K562 (cell line): ENCODE data around the gene SLC2A4RG. TPM values are rescaled to one million over a fixed set of nuclear protein-coding genes. Genes with fewer than 3 reads are reported as not detected.

Source experiments
- ARID1B ChIP-seq: fragments of 450-650 bp; IDR thresholded peaks from 2 replicates; pipeline ENCODE4 v1.6.1; 2016; ENCODE audit warnings: antibody characterized with exemption, mild to moderate bottlenecking, inconsistent platforms
- BRD4 ChIP-seq: fragments of 200-600 bp; sonication (generic); IDR thresholded peaks from 2 replicates; pipeline ENCODE4 v1.6.1; 2017; ENCODE audit warnings: inconsistent platforms
- CTCFL ChIP-seq: IDR thresholded peaks from 2 replicates; pipeline ENCODE4 v1.6.1; 2011; ENCODE audit warnings: borderline replicate concordance, low read depth, mild to moderate bottlenecking, moderate library complexity, low read length; ENCODE audit not compliant: insufficient read depth, poor library complexity, severe bottlenecking
- FOXM1 ChIP-seq, 2 experiments: fragments of 450-650 bp in 1 of 2; sonication (generic) in 1 of 2; formaldehyde crosslinking in 1 of 2; IDR thresholded peaks; 2 replicates each; pipeline versions ENCODE4 v1.6.1 to v1.9.0; 2017 to 2022; ENCODE audit warnings: low read depth in 2 of 2, mild to moderate bottlenecking in 2 of 2, missing genetic modification reagents in 1 of 2, moderate library complexity in 1 of 2
- HNRNPK ChIP-seq: fragments of 200-400 bp; formaldehyde crosslinking; IDR thresholded peaks from one replicate; pipeline ENCODE4 v1.6.1; 2018; ENCODE audit warnings: mild to moderate bottlenecking, low read depth, low read length; ENCODE audit not compliant: poor library complexity, severe bottlenecking
- KAT8 ChIP-seq: fragments of 450-650 bp; IDR thresholded peaks from 2 replicates; pipeline ENCODE4 v1.6.1; 2016; ENCODE audit warnings: low read depth, mild to moderate bottlenecking
- MCM3 ChIP-seq: fragments of 450-650 bp; IDR thresholded peaks from 2 replicates; pipeline ENCODE4 v1.6.1; 2016
- POLR2AphosphoS2 ChIP-seq: IDR thresholded peaks from 2 replicates; pipeline ENCODE4 v1.6.1; 2012; ENCODE audit warnings: low read length, improper control_type of control experiment
- RB1 ChIP-seq: fragments of 450-650 bp; IDR thresholded peaks from 2 replicates; pipeline ENCODE4 v1.6.1; 2017; ENCODE audit warnings: low read depth, mild to moderate bottlenecking
- RBBP5 ChIP-seq: fragments of 200-600 bp; sonication (generic); IDR thresholded peaks from 2 replicates; pipeline ENCODE4 v1.6.1; 2012; ENCODE audit warnings: borderline replicate concordance, mild to moderate bottlenecking, low read length, control low read depth, inconsistent platforms; ENCODE audit not compliant: insufficient read depth, poor library complexity, severe bottlenecking
- SAP30 ChIP-seq: fragments of 200-600 bp; sonication (generic); IDR thresholded peaks from 2 replicates; pipeline ENCODE4 v1.6.1; 2012; ENCODE audit warnings: borderline replicate concordance, low read depth, mild to moderate bottlenecking, moderate library complexity, low read length, control low read depth, inconsistent platforms; ENCODE audit not compliant: insufficient read depth, poor library complexity, severe bottlenecking
- SIX5 ChIP-seq, 2 experiments: IDR thresholded peaks; 2 replicates each; pipeline ENCODE4 v1.6.1; 2011; ENCODE audit warnings: low read length in 2 of 2, borderline replicate concordance in 1 of 2, low read depth in 1 of 2, mild to moderate bottlenecking in 1 of 2, moderate library complexity in 1 of 2; ENCODE audit not compliant: insufficient read depth in 1 of 2
- STAT6 ChIP-seq: sonication (generic); formaldehyde crosslinking; IDR thresholded peaks from 2 replicates; pipeline ENCODE4 v1.8.1; 2023; ENCODE audit warnings: mild to moderate bottlenecking, missing genetic modification reagents
- TRIM28 ChIP-seq: fragments of 450-650 bp; IDR thresholded peaks from 2 replicates; pipeline ENCODE4 v1.6.1; 2017
- TSHZ1 ChIP-seq: fragments of 250-450 bp; sonication (Bioruptor Pico); IDR thresholded peaks from 2 replicates; pipeline ENCODE4 v1.4.0; 2020; ENCODE audit warnings: mild to moderate bottlenecking, moderate library complexity
- ZNF165 ChIP-seq: fragments of 250-450 bp; sonication (Bioruptor Pico); IDR thresholded peaks from 2 replicates; pipeline ENCODE4 v1.4.0; 2020; ENCODE audit warnings: borderline replicate concordance
- ZNF589 ChIP-seq: fragments of 200-800 bp; sonication (Bioruptor generic); IDR thresholded peaks from 2 replicates; pipeline ENCODE4 v1.6.1; 2016; ENCODE audit warnings: low read depth, missing genetic modification characterization, missing compliant biosample characterization
- polyA plus RNA-seq, 8 experiments: library from polyadenylated mRNA; depleted of rRNA in 4 of 8; stranded (reverse) in 5 of 8; unstranded in 3 of 8; fragments of >200 nt; fragmentation: Nextera tagmentation in 2 of 8; fragmentation: Illumina TruSeq in 1 of 8; extraction: Ambion mirVana in 2 of 8; extraction: Trizol in 1 of 8; gene quantifications; 2 replicates each; pipeline versions ENCODE4 v1.2.1 to v1.2.3, GENCODE V29; 2011 to 2014; ENCODE audit warnings: inconsistent platforms in 1 of 8, missing spikeins in 1 of 8
- total RNA-seq, 7 experiments: library from RNA; depleted of rRNA in 6 of 7; stranded (reverse); fragments of >200 nt in 6 of 7; fragmentation: Illumina TruSeq in 2 of 7; extraction: Trizol in 2 of 7; gene quantifications; 2 replicates each; pipeline versions ENCODE4 v1.2.1 to v1.2.3, GENCODE V29; 2011 to 2021; ENCODE audit warnings: low replicate concordance in 1 of 7

SLC2A4RG gene
- total and polyA plus RNA-seq, 9 of the 15 experiments (the other 6 are each of a cell fraction or from before 2014, with no cell fraction given): 0.34 to 97.3 (median 26.5) TPM

- TF ChIP-seq POLR2AphosphoS2 (no peak), ZNF165 (no peak), TSHZ1 (CRISPR knock-in tag) (no peak), CTCFL (peak; percentile 32), SIX5 (IDR thresholded peaks at IDR 0.05; ENCODE audit: borderline replicate concordance in 1 of 2, insufficient read depth in 1 of 2, low read depth in 1 of 2, low read length in 2 of 2) (no peak), SAP30 (peak; percentile 77), STAT6 (no peak), TRIM28 (no peak), FOXM1 (IDR thresholded peaks at IDR 0.05; ENCODE audit: low read depth) (no peak), FOXM1 (CRISPR knock-in tag; IDR thresholded peaks at IDR 0.05; ENCODE audit: low read depth) (peak; percentile 33; the same call in 1 of the 2 replicates), RBBP5 (peak; percentile 13), MCM3 (no peak), KAT8 (no peak), BRD4 (no peak), HNRNPK (no peak), RB1 (no peak), ARID1B (peak; percentile 55; the same call in 1 of the 2 replicates), ZNF589 (CRISPR knock-in tag) (no peak)
Measured at GRCh38 chr20:63740627-63741353, 1.2 kb downstream of the SLC2A4RG start (continued).
